ENCODE results near the gene NHS.

The NHS gene

DNA sequence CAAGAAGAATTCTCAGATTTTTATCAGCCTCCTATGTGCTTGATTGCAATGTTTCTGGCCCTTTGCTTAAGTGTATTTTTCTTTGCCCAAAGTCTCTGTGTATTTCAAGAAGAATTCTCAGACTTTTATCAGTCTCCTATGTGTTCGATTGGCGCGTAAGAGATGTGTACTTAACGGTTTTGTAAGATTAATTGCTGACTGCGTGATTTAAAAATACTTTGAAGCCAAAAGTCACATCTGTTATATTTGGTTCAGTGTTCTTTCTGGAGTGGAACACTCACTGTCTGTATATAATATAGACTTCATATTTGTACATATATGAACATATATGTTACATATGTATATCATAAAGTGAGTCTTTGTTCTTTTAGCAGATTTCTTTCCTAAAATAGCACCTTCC, 373.7 kb downstream of the NHS start:
- Histone ChIP-seq H3K79me2 (ENCODE audit: control insufficient read depth, insufficient read depth, low read length, unreplicated experiment) (peaks cover 28% of the 10 kb centered on the region), H3K27me3 (ENCODE audit: insufficient read depth, low read length) (no peaks in the 10 kb centered on the region), H3K4me1 (ENCODE audit: control insufficient read depth, insufficient read depth, low read length, unreplicated experiment) (peaks cover 16% of the 10 kb centered on the region), H2AFZ (ENCODE audit: low read length, unreplicated experiment) (no peak overlapping the region), H3K36me3 (ENCODE audit: insufficient read depth, low read length) (peaks cover 13% of the 10 kb centered on the region), H3K4me3 (ENCODE audit: low read depth, low read length) (no peak overlapping the region), H3K27ac (ENCODE audit: low read depth, low read length) (no peak overlapping the region)

- Histone ChIP-seq H2AFZ (ENCODE audit: low read length, unreplicated experiment) (no peak overlapping the region), H3K4me3 (ENCODE audit: low read depth, low read length) (no peak overlapping the region), H3K27me3 (ENCODE audit: insufficient read depth, low read length) (no peaks in the 10 kb centered on the region), H3K36me3 (ENCODE audit: insufficient read depth, low read length) (peaks cover 13% of the 10 kb centered on the region), H3K27ac (ENCODE audit: low read depth, low read length) (no peak overlapping the region), H3K79me2 (ENCODE audit: control insufficient read depth, insufficient read depth, low read length, unreplicated experiment) (peaks cover 19% of the 10 kb centered on the region), H3K4me1 (ENCODE audit: control insufficient read depth, insufficient read depth, low read length, unreplicated experiment) (peaks cover 7% of the 10 kb centered on the region)
Measured at GRCh38 chrX:17750436-17750835, 375.4 kb downstream of the NHS start.

GRCh38 chrX:17758382-17758781, 383.4 kb downstream of the NHS start:
- H2AFZ ChIP-seq (ENCODE audit: low read length, unreplicated experiment) = no peak overlapping the region
- no peaks in the 10 kb centered on the region; the same call in 1 of the 2 replicates for H3K36me3 ChIP-seq (ENCODE audit: insufficient read depth, low read length)
- no peak overlapping the region for H3K27ac ChIP-seq (ENCODE audit: low read depth, low read length)
- no peak overlapping the region for H3K4me3 ChIP-seq (ENCODE audit: low read depth, low read length)
- no peaks in the 10 kb centered on the region for H3K4me1 ChIP-seq (ENCODE audit: control insufficient read depth, insufficient read depth, low read length, unreplicated experiment)
- no peaks in the 10 kb centered on the region for H3K79me2 ChIP-seq (ENCODE audit: control insufficient read depth, insufficient read depth, low read length, unreplicated experiment)
- no peaks in the 10 kb centered on the region for H3K27me3 ChIP-seq (ENCODE audit: insufficient read depth, low read length)

DNA sequence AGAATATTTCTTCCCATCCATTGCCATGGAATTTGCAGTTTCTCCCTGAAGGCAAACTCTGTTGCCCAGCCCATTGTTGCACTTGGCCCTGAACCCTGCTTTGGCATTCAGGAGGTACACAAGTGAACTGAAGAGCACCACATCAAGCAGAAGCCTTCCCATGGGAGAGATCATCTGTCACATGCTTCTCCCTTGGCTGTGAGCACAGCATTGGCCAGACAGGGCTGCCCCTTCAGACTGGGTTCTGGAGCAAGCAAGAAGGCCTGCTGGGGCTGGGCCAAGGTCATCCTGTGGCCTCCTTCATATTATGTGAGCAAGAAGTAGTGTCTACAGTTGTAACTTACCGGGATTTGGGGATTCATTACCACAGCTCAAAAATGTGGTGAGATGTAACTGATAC, 385.0 kb downstream of the NHS start:
- H3K27ac ChIP-seq (ENCODE audit: low read depth, low read length) = no peak overlapping the region
- no peaks in the 10 kb centered on the region for H3K79me2 ChIP-seq (ENCODE audit: control insufficient read depth, insufficient read depth, low read length, unreplicated experiment)
- H3K4me1 ChIP-seq (ENCODE audit: control insufficient read depth, insufficient read depth, low read length, unreplicated experiment) = no peaks in the 10 kb centered on the region
- no peak overlapping the region for H3K4me3 ChIP-seq (ENCODE audit: low read depth, low read length)
- H2AFZ ChIP-seq (ENCODE audit: low read length, unreplicated experiment) = no peak overlapping the region
- no peaks in the 10 kb centered on the region; the same call in 1 of the 2 replicates for H3K27me3 ChIP-seq (ENCODE audit: insufficient read depth, low read length)
- H3K36me3 ChIP-seq (ENCODE audit: insufficient read depth, low read length) = no peaks in the 10 kb centered on the region

DNA sequence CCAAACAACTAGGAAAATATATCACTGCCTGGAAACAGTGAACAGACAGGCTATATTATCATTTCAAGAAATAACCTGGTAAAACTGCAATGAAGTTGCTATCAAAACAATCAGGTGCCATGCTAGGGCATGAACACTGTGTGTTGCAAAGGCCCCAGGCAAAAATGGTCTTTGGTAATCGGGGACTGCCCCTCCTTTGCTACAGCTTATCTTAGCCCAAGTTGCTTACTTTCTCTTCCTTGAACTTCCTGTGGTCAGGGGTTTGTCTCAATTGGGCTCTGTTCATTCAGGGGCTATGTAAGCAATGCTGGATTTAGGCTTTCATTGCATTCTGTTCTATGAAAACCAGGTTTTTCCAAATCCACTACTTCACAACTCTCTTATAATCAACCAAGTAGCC, 392.7 kb downstream of the NHS start:
- Histone ChIP-seq H3K27me3 (ENCODE audit: insufficient read depth, low read length) (peaks cover 65% of the 10 kb centered on the region), H2AFZ (ENCODE audit: low read length, unreplicated experiment) (no peak overlapping the region), H3K36me3 (ENCODE audit: insufficient read depth, low read length) (no peaks in the 10 kb centered on the region), H3K79me2 (ENCODE audit: control insufficient read depth, insufficient read depth, low read length, unreplicated experiment) (no peaks in the 10 kb centered on the region), H3K27ac (ENCODE audit: low read depth, low read length) (no peak overlapping the region), H3K4me1 (ENCODE audit: control insufficient read depth, insufficient read depth, low read length, unreplicated experiment) (no peaks in the 10 kb centered on the region), H3K4me3 (ENCODE audit: low read depth, low read length) (no peak overlapping the region)

DNA sequence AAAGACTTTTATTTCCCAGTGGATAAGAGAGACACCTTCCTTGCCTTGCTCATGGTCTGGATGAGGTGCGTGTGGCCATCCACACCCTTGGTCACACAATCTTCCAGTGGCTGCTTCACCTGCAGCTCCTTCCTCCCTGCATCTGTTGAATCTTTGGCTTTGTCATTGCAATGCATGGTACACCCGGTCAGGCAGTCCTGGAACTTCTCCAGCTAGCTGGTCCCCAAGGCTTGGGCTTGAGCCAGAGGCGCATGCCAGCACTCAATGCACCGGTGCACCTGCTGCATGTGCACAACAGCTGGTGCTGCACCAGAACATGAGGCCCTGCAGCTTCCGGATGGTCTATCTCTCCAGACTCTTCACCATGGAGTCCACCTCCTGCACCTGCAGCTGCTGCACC, 394.0 kb downstream of the NHS start:
- Histone ChIP-seq H3K27me3 (ENCODE audit: insufficient read depth, low read length) (peaks cover 77% of the 10 kb centered on the region), H3K79me2 (ENCODE audit: control insufficient read depth, insufficient read depth, low read length, unreplicated experiment) (no peaks in the 10 kb centered on the region), H3K4me3 (ENCODE audit: low read depth, low read length) (no peak overlapping the region), H2AFZ (ENCODE audit: low read length, unreplicated experiment) (no peak overlapping the region), H3K4me1 (ENCODE audit: control insufficient read depth, insufficient read depth, low read length, unreplicated experiment) (no peaks in the 10 kb centered on the region), H3K36me3 (ENCODE audit: insufficient read depth, low read length) (no peaks in the 10 kb centered on the region), H3K27ac (ENCODE audit: low read depth, low read length) (no peak overlapping the region)

DNA sequence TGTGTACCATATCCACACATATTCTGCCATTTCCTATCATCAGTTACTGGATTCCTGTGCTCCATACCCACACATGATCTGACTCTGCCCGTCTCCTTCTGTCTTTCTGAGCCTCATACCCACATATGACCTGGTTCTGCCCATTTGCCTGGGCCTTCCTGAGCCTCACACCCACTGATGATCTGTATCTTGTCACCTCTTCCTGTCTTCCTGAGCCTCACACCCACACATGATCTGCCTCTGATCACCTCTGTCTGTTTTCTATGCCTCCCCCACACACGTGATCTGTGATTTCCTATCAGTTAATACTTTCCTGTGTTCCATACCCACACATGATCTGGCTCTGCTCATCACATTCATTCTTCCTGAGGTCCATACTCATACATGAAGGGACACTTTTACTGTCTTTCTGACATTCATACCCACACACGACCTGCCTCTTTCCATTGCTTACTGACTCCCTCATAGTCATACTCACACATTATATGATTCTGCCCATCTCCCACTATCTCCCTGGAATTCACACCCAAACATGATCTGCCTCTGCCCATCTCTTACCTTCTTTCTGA, 394.8 kb downstream of the NHS start:
- Histone ChIP-seq H2AFZ (ENCODE audit: low read length, unreplicated experiment) (no peak overlapping the region), H3K4me3 (ENCODE audit: low read depth, low read length) (no peak overlapping the region), H3K27ac (ENCODE audit: low read depth, low read length) (no peak overlapping the region), H3K36me3 (ENCODE audit: insufficient read depth, low read length) (no peaks in the 10 kb centered on the region), H3K79me2 (ENCODE audit: control insufficient read depth, insufficient read depth, low read length, unreplicated experiment) (no peaks in the 10 kb centered on the region), H3K27me3 (ENCODE audit: insufficient read depth, low read length) (peaks cover 85% of the 10 kb centered on the region), H3K4me1 (ENCODE audit: control insufficient read depth, insufficient read depth, low read length, unreplicated experiment) (no peaks in the 10 kb centered on the region)

- H3K27ac ChIP-seq (ENCODE audit: low read depth, low read length) = no peak overlapping the region
Measured at GRCh38 chrX:17773221-17773876, 398.3 kb downstream of the NHS start.

DNA sequence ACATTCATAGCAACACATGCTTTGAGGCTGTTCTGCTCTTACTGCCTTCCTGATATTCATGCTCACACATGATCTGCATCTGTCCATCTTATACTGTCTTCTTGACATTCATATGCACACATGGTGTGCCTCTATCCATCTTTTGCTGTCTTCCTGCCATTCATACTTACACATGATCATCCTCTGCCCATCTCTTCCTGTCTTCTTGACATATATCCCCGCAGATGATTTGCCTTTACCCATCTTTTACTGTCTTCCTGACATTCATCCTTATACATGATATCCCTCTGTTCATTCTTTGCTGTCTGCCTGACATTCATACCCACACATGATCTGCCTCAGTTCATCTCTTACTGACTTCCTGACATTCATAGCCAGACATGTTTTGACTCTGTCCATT, 399.1 kb downstream of the NHS start:
- Histone ChIP-seq H3K79me2 (ENCODE audit: control insufficient read depth, insufficient read depth, low read length, unreplicated experiment) (no peaks in the 10 kb centered on the region), H2AFZ (ENCODE audit: low read length, unreplicated experiment) (no peak overlapping the region), H3K36me3 (ENCODE audit: insufficient read depth, low read length) (no peaks in the 10 kb centered on the region), H3K4me3 (ENCODE audit: low read depth, low read length) (no peak overlapping the region), H3K4me1 (ENCODE audit: control insufficient read depth, insufficient read depth, low read length, unreplicated experiment) (no peaks in the 10 kb centered on the region), H3K27me3 (ENCODE audit: insufficient read depth, low read length) (peaks cover 76% of the 10 kb centered on the region), H3K27ac (ENCODE audit: low read depth, low read length) (no peak overlapping the region)

More at GRCh38 chrX:17773221-17773876, 398.3 kb downstream of the NHS start:
- H3K27me3 ChIP-seq (ENCODE audit: insufficient read depth, low read length) = peaks cover 82% of the 10 kb centered on the region
- H3K36me3 ChIP-seq (ENCODE audit: insufficient read depth, low read length) = no peaks in the 10 kb centered on the region
- no peak overlapping the region for H2AFZ ChIP-seq (ENCODE audit: low read length, unreplicated experiment)
- H3K79me2 ChIP-seq (ENCODE audit: control insufficient read depth, insufficient read depth, low read length, unreplicated experiment) = no peaks in the 10 kb centered on the region
- no peaks in the 10 kb centered on the region for H3K4me1 ChIP-seq (ENCODE audit: control insufficient read depth, insufficient read depth, low read length, unreplicated experiment)
- no peak overlapping the region for H3K4me3 ChIP-seq (ENCODE audit: low read depth, low read length)

GRCh38 chrX:17778997-17779396, 404.0 kb downstream of the NHS start:
- Histone ChIP-seq H3K4me1 (ENCODE audit: control insufficient read depth, insufficient read depth, low read length, unreplicated experiment) (no peaks in the 10 kb centered on the region), H3K4me3 (ENCODE audit: low read depth, low read length) (no peak overlapping the region), H3K27me3 (ENCODE audit: insufficient read depth, low read length) (peaks cover 42% of the 10 kb centered on the region), H2AFZ (ENCODE audit: low read length, unreplicated experiment) (no peak overlapping the region), H3K79me2 (ENCODE audit: control insufficient read depth, insufficient read depth, low read length, unreplicated experiment) (no peaks in the 10 kb centered on the region), H3K36me3 (ENCODE audit: insufficient read depth, low read length) (no peaks in the 10 kb centered on the region), H3K27ac (ENCODE audit: low read depth, low read length) (no peak overlapping the region)

GRCh38 chrX:17779434-17779833, 404.4 kb downstream of the NHS start:
- no peaks in the 10 kb centered on the region for H3K4me1 ChIP-seq (ENCODE audit: control insufficient read depth, insufficient read depth, low read length, unreplicated experiment)
- H3K79me2 ChIP-seq (ENCODE audit: control insufficient read depth, insufficient read depth, low read length, unreplicated experiment) = no peaks in the 10 kb centered on the region
- no peak overlapping the region for H3K27ac ChIP-seq (ENCODE audit: low read depth, low read length)
- H2AFZ ChIP-seq (ENCODE audit: low read length, unreplicated experiment) = no peak overlapping the region
- peaks cover 38% of the 10 kb centered on the region for H3K27me3 ChIP-seq (ENCODE audit: insufficient read depth, low read length)
- H3K4me3 ChIP-seq (ENCODE audit: low read depth, low read length) = no peak overlapping the region
- H3K36me3 ChIP-seq (ENCODE audit: insufficient read depth, low read length) = no peaks in the 10 kb centered on the region
